ENCODE data around the gene CYB561D1.

The CYB561D1 gene

DNA sequence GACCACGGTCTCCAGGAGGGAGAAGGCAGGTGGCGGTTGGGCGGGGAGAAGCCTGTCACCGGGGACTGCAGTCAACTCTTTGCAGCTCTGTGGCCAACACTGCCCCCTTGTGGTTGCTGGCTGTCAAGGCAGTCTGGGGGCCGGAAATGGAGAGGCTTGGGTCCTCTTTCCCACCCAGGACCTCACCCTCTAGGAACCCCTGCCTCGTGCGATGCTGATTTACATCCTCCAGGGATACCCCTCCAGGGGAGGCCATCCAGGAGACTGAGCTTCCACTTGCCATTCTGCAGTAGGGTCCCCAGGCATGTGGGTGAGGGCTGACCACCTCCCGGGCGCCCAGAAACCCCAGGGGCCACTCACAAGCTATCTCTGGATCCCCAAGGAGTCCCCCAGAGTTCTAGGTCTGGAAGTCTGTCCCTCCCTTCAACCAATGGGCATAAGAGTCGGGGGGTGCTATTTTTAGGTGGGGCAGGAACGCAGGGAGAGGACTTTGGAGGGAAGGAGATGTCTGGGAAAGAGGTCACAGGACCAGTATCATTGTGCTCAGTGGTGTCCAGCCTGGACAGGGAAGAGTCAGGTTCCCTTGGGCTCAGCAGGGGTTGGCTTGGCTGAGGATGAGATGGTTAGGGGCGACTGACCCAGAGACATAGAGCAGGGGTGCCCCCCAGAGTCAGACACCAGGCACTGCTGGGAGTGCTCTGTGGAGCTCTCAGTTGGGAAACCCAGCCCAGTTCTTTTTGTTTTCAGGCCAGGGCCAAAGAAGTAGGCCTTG, 38.7 kb downstream of the CYB561D1 start:
- Histone ChIP-seq H3K4me3 (replicated peaks; ENCODE audit: insufficient read depth, low read length) (peak overlapping the region; percentile 26; the same call in 1 of the 2 replicates), H3K27ac (replicated peaks) (peak overlapping the region; percentile 23; the same call in 1 of the 2 replicates), H3K27me3 (ENCODE audit: insufficient read depth, poor library complexity, severe bottlenecking) (no peaks in the 10 kb centered on the region)
- no peak for TF ChIP-seq GABPA (IDR thresholded peaks at IDR 0.05; ENCODE audit: low read depth)
- TF ChIP-seq, protein P1, sequence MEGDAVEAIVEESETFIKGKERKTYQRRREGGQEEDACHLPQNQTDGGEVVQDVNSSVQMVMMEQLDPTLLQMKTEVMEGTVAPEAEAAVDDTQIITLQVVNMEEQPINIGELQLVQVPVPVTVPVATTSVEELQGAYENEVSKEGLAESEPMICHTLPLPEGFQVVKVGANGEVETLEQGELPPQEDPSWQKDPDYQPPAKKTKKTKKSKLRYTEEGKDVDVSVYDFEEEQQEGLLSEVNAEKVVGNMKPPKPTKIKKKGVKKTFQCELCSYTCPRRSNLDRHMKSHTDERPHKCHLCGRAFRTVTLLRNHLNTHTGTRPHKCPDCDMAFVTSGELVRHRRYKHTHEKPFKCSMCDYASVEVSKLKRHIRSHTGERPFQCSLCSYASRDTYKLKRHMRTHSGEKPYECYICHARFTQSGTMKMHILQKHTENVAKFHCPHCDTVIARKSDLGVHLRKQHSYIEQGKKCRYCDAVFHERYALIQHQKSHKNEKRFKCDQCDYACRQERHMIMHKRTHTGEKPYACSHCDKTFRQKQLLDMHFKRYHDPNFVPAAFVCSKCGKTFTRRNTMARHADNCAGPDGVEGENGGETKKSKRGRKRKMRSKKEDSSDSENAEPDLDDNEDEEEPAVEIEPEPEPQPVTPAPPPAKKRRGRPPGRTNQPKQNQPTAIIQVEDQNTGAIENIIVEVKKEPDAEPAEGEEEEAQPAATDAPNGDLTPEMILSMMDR (IDR thresholded peaks at IDR 0.05; ENCODE audit: insufficient read depth, low read length), result peak; percentile 96
- DNase-seq (ENCODE audit: low read depth in 1 of 2, low spot score in 1 of 2), result peak; percentile 50 to 83

DNA sequence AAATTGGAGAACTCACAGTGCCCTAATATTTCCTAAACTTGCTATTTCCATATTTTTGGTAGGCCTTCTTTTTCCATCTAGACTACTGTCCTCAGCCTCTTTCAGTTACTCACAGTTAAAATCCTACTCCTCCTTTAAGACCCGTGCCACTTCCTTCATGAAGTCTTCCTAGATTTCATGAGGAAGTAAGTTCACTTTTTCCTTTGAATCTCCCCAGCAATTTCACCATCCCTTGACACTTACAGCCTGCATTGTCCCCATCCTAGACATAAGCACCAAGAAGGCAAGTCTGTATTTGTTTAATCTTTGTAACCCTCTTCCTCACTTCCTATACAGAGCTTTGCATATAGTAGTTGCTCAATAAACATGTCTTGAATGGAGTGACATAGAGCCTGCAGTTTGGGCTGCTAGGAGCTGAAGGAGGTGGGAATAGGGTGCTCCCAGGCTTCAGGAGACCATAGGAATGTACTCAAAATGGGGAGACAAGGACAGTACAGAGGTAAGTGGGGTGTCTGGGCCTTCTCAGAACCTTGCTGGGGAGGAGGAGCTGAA, 40.5 kb downstream of the CYB561D1 start:
- DNase-seq (ENCODE audit: low read depth in 1 of 2, low spot score in 1 of 2), result no peak

DNA sequence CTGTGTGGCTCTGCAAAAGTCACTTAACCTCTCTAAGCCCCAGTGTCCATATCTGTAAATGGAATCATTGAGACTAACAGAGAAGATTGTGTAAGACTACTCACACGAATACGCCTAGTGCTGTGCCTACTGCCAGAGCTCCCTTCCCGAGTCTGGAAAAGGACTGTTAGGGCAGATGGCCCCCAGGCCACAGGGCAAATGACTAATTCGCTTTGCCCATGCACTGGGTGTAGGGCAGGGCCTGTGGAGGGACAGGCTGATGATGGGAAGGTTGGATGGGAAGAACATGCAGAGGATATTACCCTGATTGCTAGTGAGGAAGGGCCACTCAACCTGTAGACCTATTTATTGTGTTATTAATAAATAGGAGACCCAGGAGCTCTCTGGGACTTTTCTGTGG, 41.6 kb downstream of the CYB561D1 start:
- no peak overlapping the region for H3K27ac ChIP-seq (replicated peaks)
- peak in 1 of 2 experiments; percentile 30 for DNase-seq (ENCODE audit: low read depth in 1 of 2, low spot score in 1 of 2)
- H3K27me3 ChIP-seq (ENCODE audit: insufficient read depth, poor library complexity, severe bottlenecking), result no peaks in the 10 kb centered on the region
- TF ChIP-seq POLR2AphosphoS5 (IDR thresholded peaks at IDR 0.05; ENCODE audit: low read depth), result no peak
- no peak for TF ChIP-seq GABPA (IDR thresholded peaks at IDR 0.05; ENCODE audit: low read depth)
- TF ChIP-seq, protein P2, sequence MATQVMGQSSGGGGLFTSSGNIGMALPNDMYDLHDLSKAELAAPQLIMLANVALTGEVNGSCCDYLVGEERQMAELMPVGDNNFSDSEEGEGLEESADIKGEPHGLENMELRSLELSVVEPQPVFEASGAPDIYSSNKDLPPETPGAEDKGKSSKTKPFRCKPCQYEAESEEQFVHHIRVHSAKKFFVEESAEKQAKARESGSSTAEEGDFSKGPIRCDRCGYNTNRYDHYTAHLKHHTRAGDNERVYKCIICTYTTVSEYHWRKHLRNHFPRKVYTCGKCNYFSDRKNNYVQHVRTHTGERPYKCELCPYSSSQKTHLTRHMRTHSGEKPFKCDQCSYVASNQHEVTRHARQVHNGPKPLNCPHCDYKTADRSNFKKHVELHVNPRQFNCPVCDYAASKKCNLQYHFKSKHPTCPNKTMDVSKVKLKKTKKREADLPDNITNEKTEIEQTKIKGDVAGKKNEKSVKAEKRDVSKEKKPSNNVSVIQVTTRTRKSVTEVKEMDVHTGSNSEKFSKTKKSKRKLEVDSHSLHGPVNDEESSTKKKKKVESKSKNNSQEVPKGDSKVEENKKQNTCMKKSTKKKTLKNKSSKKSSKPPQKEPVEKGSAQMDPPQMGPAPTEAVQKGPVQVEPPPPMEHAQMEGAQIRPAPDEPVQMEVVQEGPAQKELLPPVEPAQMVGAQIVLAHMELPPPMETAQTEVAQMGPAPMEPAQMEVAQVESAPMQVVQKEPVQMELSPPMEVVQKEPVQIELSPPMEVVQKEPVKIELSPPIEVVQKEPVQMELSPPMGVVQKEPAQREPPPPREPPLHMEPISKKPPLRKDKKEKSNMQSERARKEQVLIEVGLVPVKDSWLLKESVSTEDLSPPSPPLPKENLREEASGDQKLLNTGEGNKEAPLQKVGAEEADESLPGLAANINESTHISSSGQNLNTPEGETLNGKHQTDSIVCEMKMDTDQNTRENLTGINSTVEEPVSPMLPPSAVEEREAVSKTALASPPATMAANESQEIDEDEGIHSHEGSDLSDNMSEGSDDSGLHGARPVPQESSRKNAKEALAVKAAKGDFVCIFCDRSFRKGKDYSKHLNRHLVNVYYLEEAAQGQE (IDR thresholded peaks at IDR 0.05; ENCODE audit: insufficient replicate concordance, low read depth), result no peak
- TF ChIP-seq SPI1 (IDR thresholded peaks at IDR 0.05; ENCODE audit: borderline replicate concordance, low read depth), result no peak
- TF ChIP-seq, protein P1 (IDR thresholded peaks at IDR 0.05; ENCODE audit: insufficient read depth, low read length), result no peak
- H3K4me3 ChIP-seq (replicated peaks; ENCODE audit: insufficient read depth, low read length), result no peak overlapping the region

More for the DNA sequence above, 40.5 kb downstream of the CYB561D1 start:
- Histone ChIP-seq H3K27ac (replicated peaks) (no peak overlapping the region), H3K4me3 (replicated peaks; ENCODE audit: insufficient read depth, low read length) (no peak overlapping the region), H3K27me3 (ENCODE audit: insufficient read depth, poor library complexity, severe bottlenecking) (no peaks in the 10 kb centered on the region)
- TF ChIP-seq POLR2AphosphoS5 (IDR thresholded peaks at IDR 0.05; ENCODE audit: low read depth) (no peak), SPI1 (IDR thresholded peaks at IDR 0.05; ENCODE audit: borderline replicate concordance, low read depth) (no peak), GABPA (IDR thresholded peaks at IDR 0.05; ENCODE audit: low read depth) (no peak)
- TF ChIP-seq, protein P1 (IDR thresholded peaks at IDR 0.05; ENCODE audit: insufficient read depth, low read length), result no peak
- TF ChIP-seq, protein P2 (IDR thresholded peaks at IDR 0.05; ENCODE audit: insufficient replicate concordance, low read depth), result no peak

All from HL-60 (cell line).